HEK293 (cell line): Measurements from ENCODE around the gene HIRIP3.

Source experiments
- CTCF ChIA-PET: fragments of 350-600 bp; formaldehyde crosslinking; extraction: SDS; loops from one replicate; lab custom pipeline; 2021; ENCODE audit warnings: antibody characterized with exemption; lab: Yijun Ruan, JAX
- POLR2A ChIA-PET: fragments of 300-600 bp; formaldehyde crosslinking; extraction: SDS; loops from one replicate; lab custom pipeline; 2020; ENCODE audit warnings: antibody characterized with exemption, inconsistent platforms; lab: Yijun Ruan, JAX
- H3K27ac ChIP-seq: fragments of 200-500 bp; sonication (Bioruptor generic); 2 replicates; pipeline ENCODE4 v1.5.1; 2014; ENCODE audit warnings: low read depth, low read length, control low read depth, inconsistent platforms; ENCODE audit errors: extremely low read depth
- H3K36me3 ChIP-seq, 2 experiments: fragments of 200-500 bp in 1 of 2; sonication (Bioruptor generic) in 1 of 2; 1 replicate in 1 of 2; 2 replicates in 1 of 2; pipeline ENCODE4 v1.5.1; 2014 to 2017; ENCODE audit warnings: inconsistent platforms in 2 of 2, low read length in 2 of 2; ENCODE audit not compliant: control insufficient read depth in 2 of 2, insufficient read depth in 1 of 2
- H3K4me1 ChIP-seq: fragments of 200-500 bp; sonication (Bioruptor generic); 2 replicates; pipeline ENCODE4 v1.5.1; 2014; ENCODE audit warnings: mild to moderate bottlenecking, low read length, inconsistent platforms; ENCODE audit not compliant: control insufficient read depth, insufficient read depth
- H3K4me3 ChIP-seq: 2 replicates; pipeline ENCODE4 v1.5.1; 2011; ENCODE audit warnings: low read depth, mild to moderate bottlenecking, control low read depth, low read length, moderate library complexity
- H3K9me3 ChIP-seq: fragments of 200-500 bp; sonication (Bioruptor generic); 2 replicates; pipeline ENCODE4 v1.5.1; 2014; ENCODE audit warnings: low read depth, low read length, inconsistent platforms; ENCODE audit not compliant: control insufficient read depth, insufficient read depth
- KLF10 ChIP-seq: fragments of 450-650 bp; IDR thresholded peaks from 2 replicates; pipeline ENCODE4 v1.5.1; 2018; ENCODE audit warnings: missing biosample characterization, mild to moderate bottlenecking, missing genetic modification characterization
- KLF8 ChIP-seq: fragments of 450-650 bp; formaldehyde crosslinking; IDR thresholded peaks from 2 replicates; pipeline ENCODE4 v1.5.1; 2016; ENCODE audit warnings: missing biosample characterization, missing genetic modification characterization
- PRDM2 ChIP-seq: fragments of 450-650 bp; formaldehyde crosslinking; IDR thresholded peaks from 2 replicates; pipeline ENCODE4 v1.5.1; 2016; ENCODE audit warnings: missing biosample characterization, missing genetic modification characterization, borderline replicate concordance
- SALL2 ChIP-seq: fragments of 450-650 bp; formaldehyde crosslinking; IDR thresholded peaks from 2 replicates; pipeline ENCODE4 v1.5.0; 2017; ENCODE audit warnings: missing biosample characterization, mild to moderate bottlenecking, missing genetic modification characterization, borderline replicate concordance
- ZBTB7A ChIP-seq: fragments of 450-650 bp; formaldehyde crosslinking; IDR thresholded peaks from 2 replicates; pipeline ENCODE4 v1.5.1; 2016; ENCODE audit warnings: low read depth, missing biosample characterization, missing genetic modification characterization
- ZFP69B ChIP-seq: fragments of 450-650 bp; formaldehyde crosslinking; IDR thresholded peaks from 2 replicates; pipeline ENCODE4 v1.5.1; 2016; ENCODE audit warnings: missing biosample characterization, missing genetic modification characterization
- ZIC2 ChIP-seq: fragments of 450-650 bp; formaldehyde crosslinking; IDR thresholded peaks from 2 replicates; pipeline ENCODE4 v1.5.1; 2016; ENCODE audit warnings: missing biosample characterization, missing genetic modification characterization
- ZNF121 ChIP-seq: fragments of 450-650 bp; formaldehyde crosslinking; IDR thresholded peaks from 2 replicates; pipeline ENCODE4 v1.5.1; 2016; ENCODE audit warnings: missing biosample characterization, missing genetic modification characterization
- ZNF24 ChIP-seq: fragments of 450-650 bp; formaldehyde crosslinking; IDR thresholded peaks from 2 replicates; pipeline ENCODE4 v1.5.1; 2016; ENCODE audit warnings: missing biosample characterization, missing genetic modification characterization
- ZNF26 ChIP-seq: fragments of 450-650 bp; formaldehyde crosslinking; IDR thresholded peaks from 2 replicates; pipeline ENCODE4 v1.5.1; 2016; ENCODE audit warnings: missing biosample characterization, missing genetic modification characterization
- ZNF274 ChIP-seq, 2 experiments: fragments of 200-500 bp in 1 of 2; fragments of 450-650 bp in 1 of 2; sonication (Bioruptor generic) in 1 of 2; formaldehyde crosslinking in 1 of 2; IDR thresholded peaks; 2 replicates each; pipeline versions ENCODE4 v1.5.1 to v1.6.1; 2014 to 2016; ENCODE audit warnings: borderline replicate concordance in 1 of 2, inconsistent platforms in 1 of 2, low read length in 1 of 2, missing biosample characterization in 1 of 2, missing genetic modification characterization in 1 of 2
- ZNF37A ChIP-seq: fragments of 450-650 bp; IDR thresholded peaks from 2 replicates; pipeline ENCODE4 v1.5.1; 2018; ENCODE audit warnings: missing biosample characterization, missing genetic modification characterization
- ZNF449 ChIP-seq: fragments of 450-650 bp; formaldehyde crosslinking; IDR thresholded peaks from 2 replicates; pipeline ENCODE4 v1.5.1; 2017; ENCODE audit warnings: missing biosample characterization, mild to moderate bottlenecking, missing genetic modification characterization, moderate library complexity
- ZNF529 ChIP-seq: fragments of 450-650 bp; formaldehyde crosslinking; IDR thresholded peaks from 2 replicates; pipeline ENCODE4 v1.5.1; 2017; ENCODE audit warnings: missing genetic modification characterization, missing biosample characterization; ENCODE audit not compliant: insufficient replicate concordance
- ZNF530 ChIP-seq: fragments of 450-650 bp; formaldehyde crosslinking; IDR thresholded peaks from 2 replicates; pipeline ENCODE4 v1.5.1; 2016; ENCODE audit warnings: low read depth, missing biosample characterization, missing genetic modification characterization
- ZNF558 ChIP-seq: fragments of 450-650 bp; formaldehyde crosslinking; IDR thresholded peaks from 2 replicates; pipeline ENCODE4 v1.5.1; 2016; ENCODE audit warnings: missing biosample characterization, missing genetic modification characterization
- ZNF629 ChIP-seq: fragments of 450-650 bp; formaldehyde crosslinking; IDR thresholded peaks from 2 replicates; pipeline ENCODE4 v1.5.1; 2017; ENCODE audit warnings: missing biosample characterization, missing genetic modification characterization
- ZNF768 ChIP-seq: fragments of 450-650 bp; formaldehyde crosslinking; IDR thresholded peaks from 2 replicates; pipeline ENCODE4 v1.5.1; 2018; ENCODE audit warnings: missing biosample characterization, mild to moderate bottlenecking, missing genetic modification characterization
- ZNF777 ChIP-seq: fragments of 450-650 bp; formaldehyde crosslinking; IDR thresholded peaks from 2 replicates; pipeline ENCODE4 v1.5.1; 2017; ENCODE audit warnings: missing biosample characterization, missing genetic modification characterization, borderline replicate concordance
- ZNF837 ChIP-seq: fragments of 450-650 bp; formaldehyde crosslinking; IDR thresholded peaks from 2 replicates; pipeline ENCODE4 v1.5.1; 2016; ENCODE audit warnings: missing biosample characterization, missing genetic modification characterization
- TF ChIP-seq, protein P1 (sequence below): sonication (generic); formaldehyde crosslinking; IDR thresholded peaks from 2 replicates; pipeline ENCODE4 v1.8.1; 2022; ENCODE audit warnings: mild to moderate bottlenecking, moderate library complexity, missing genetic modification reagents
- TF ChIP-seq, protein P2 (sequence below): fragments of 450-650 bp; formaldehyde crosslinking; optimal IDR thresholded peaks from 2 replicates; pipeline ENCODE3; 2016; ENCODE audit warnings: missing biosample characterization, mild to moderate bottlenecking, missing genetic modification characterization
- TF ChIP-seq, protein P3 (sequence below): fragments of 450-650 bp; formaldehyde crosslinking; IDR thresholded peaks from 2 replicates; pipeline ENCODE4 v1.5.1; 2016; ENCODE audit warnings: missing biosample characterization, missing genetic modification characterization

Gene HIRIP3

GRCh38 chr16:30018731-30019158 is 23.3 kb upstream of the HIRIP3 start:
- ChIA-PET CTCF (interaction anchor here (0.5 to 4.8 kb wide), 11 partner anchors 13 to 904 kb away, joined by 3 to 34 read pairs (median 3); partner anchors contain the start of genes INO80E and TLCD3B), POLR2A (interaction anchor here (1.4 to 2.3 kb wide), 4 partner anchors 23 to 211 kb away, joined by 5 to 11 read pairs (median 8); partner anchors contain the start of genes HIRIP3, INO80E and KCTD13)
- no peak overlapping the region for H3K4me3 ChIP-seq
- H3K4me1 ChIP-seq = no peaks in the 10 kb centered on the region
- H3K27ac ChIP-seq = no peak overlapping the region
- H3K36me3 ChIP-seq = no peaks in the 10 kb centered on the region
- H3K9me3 ChIP-seq = no peaks in the 10 kb centered on the region
- TF ChIP-seq ZNF530 (tag by site-specific recombination) (no peak), ZNF37A (tag by site-specific recombination) (no peak), ZNF449 (no peak), ZNF837 (no peak), KLF10 (tag by site-specific recombination) (peak; percentile 21; the same call in 1 of the 2 replicates), ZNF121 (tag by site-specific recombination) (no peak), ZFP69B (tag by site-specific recombination) (peak; percentile 74; the same call in 1 of the 2 replicates), ZNF26 (tag by site-specific recombination) (0 out of 2 replicates have a peak, but pooled peaks have one; percentile 34), ZIC2 (tag by site-specific recombination) (peak; percentile 88), ZNF768 (no peak), ZNF777 (tag by site-specific recombination) (no peak), ZNF529 (tag by site-specific recombination) (no peak), SALL2 (tag by site-specific recombination) (no peak), ZNF629 (tag by site-specific recombination) (peak; percentile 90), ZNF274 (IDR thresholded peaks at IDR 0.05; ENCODE audit: low read length) (no peak), ZNF274 (tag by site-specific recombination; IDR thresholded peaks at IDR 0.05; ENCODE audit: borderline replicate concordance) (no peak), ZNF24 (peak; percentile 76; the same call in 1 of the 2 replicates), ZNF558 (tag by site-specific recombination) (peak; percentile 41; the same call in 1 of the 2 replicates), KLF8 (tag by site-specific recombination) (peak; percentile 76), PRDM2 (no peak), ZBTB7A (tag by site-specific recombination) (peak; percentile 64; the same call in 1 of the 2 replicates)
- TF ChIP-seq, protein P1, sequence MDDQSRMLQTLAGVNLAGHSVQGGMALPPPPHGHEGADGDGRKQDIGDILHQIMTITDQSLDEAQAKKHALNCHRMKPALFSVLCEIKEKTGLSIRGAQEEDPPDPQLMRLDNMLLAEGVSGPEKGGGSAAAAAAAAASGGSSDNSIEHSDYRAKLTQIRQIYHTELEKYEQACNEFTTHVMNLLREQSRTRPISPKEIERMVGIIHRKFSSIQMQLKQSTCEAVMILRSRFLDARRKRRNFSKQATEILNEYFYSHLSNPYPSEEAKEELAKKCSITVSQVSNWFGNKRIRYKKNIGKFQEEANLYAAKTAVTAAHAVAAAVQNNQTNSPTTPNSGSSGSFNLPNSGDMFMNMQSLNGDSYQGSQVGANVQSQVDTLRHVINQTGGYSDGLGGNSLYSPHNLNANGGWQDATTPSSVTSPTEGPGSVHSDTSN (CRISPR knock-in tag) = no peak
- TF ChIP-seq, protein P2, sequence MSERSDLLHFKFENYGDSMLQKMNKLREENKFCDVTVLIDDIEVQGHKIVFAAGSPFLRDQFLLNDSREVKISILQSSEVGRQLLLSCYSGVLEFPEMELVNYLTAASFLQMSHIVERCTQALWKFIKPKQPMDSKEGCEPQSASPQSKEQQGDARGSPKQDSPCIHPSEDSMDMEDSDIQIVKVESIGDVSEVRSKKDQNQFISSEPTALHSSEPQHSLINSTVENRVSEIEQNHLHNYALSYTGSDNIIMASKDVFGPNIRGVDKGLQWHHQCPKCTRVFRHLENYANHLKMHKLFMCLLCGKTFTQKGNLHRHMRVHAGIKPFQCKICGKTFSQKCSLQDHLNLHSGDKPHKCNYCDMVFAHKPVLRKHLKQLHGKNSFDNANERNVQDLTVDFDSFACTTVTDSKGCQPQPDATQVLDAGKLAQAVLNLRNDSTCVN (tag by site-specific recombination) = no peak
- TF ChIP-seq, protein P3, sequence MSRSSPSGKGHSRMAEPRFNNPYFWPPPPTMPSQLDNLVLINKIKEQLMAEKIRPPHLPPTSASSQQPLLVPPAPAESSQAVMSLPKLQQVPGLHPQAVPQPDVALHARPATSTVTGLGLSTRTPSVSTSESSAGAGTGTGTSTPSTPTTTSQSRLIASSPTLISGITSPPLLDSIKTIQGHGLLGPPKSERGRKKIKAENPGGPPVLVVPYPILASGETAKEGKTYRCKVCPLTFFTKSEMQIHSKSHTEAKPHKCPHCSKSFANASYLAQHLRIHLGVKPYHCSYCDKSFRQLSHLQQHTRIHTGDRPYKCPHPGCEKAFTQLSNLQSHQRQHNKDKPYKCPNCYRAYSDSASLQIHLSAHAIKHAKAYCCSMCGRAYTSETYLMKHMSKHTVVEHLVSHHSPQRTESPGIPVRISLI = no peak
